TTC549 (cell line): ENCODE results near the gene MRPL54.
"Not testable (repeated sequence)": the region's sequence is repeated elsewhere in the genome, so short reads cannot be mapped to it uniquely, and the experiment has no call there.

Experiments used
- FAIRE-seq: peaks from 2 replicates; lab custom pipeline; 2012; peaks lifted over from hg19 to GRCh38; lab: Jason Lieb, UNC

The MRPL54 gene

DNA sequence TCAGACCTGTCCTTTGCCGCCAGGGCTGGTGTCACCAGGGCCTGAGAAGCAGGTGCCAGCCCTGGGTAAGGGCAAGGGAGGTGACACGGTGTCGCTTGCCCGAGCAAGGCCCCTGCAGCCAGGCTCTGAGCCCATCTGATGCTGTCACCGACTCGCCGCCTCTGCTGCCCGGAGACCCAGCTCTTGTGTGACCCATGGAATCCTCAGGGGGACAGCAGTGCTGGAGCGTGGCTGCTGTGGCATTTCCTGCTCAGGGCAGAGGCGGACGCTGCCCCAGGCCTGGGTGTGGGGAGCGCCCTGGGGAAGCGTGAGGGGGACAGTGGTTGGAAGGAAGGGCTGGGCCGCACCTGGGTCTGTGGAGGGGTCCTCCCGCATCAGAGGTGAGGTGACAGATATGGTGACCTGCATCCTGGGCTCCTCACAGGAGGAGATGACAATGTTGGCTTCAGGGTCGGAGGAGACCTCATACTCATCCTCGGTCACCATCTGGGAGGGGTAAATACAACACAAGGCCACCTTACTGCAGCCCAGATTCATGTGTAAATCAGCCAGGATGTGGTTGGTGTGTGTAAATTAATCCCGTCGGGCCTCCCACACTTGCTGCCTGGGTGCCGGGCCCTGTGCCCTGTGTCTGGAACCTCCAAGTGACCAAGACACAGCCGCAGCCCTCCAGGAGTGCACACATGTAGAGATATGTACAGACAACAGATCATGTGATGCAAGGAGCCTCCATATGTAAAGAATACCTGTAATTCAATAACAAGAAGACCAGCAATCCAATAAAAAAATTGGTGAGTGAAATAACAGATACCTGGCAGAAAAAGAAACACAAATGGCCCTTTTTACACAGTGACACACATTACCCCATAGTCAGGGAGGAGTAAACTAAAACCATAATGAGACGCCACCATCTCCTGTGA, 51.3 kb downstream of the MRPL54 start:
- no peak for FAIRE-seq

DNA sequence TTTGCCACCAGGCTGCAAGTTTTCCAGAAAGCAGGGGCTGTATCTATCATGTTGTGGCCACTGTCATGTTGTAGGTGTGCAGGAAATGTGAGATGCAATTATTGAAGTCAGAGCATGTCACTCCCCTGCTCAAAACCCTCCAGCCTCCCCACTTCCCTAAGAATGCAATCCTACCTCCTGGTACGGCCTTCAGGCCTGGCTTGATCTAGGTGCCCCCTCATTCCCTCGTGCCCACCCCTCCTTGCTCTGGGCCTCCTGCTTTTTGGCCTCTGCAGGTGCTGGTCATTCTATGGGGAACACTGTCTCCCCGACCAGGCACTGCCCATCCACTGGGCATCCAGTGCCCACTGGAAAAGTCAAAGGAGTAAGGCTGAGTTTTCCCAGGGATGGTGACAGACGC, 52.2 kb downstream of the MRPL54 start:
- no peak for FAIRE-seq

DNA sequence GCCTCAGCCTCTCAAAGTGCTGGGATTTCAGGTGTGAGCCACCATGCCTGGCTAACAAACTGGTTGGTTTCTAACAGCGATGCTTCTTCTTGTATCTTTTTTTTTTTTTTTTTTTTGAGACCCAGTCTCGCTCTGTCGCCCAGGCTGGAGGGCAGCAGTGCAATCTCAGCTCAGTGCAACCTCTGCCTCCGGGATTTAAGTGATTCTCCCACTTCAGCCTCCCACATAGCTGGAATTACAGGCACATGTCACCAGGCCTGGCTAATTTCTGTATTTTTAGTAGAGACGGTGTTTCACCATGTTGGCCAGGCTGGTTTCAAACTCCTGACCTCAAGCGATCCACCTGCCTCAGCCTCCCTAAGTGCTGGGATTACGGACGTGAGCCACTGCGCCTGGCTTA, 53.7 kb downstream of the MRPL54 start:
- FAIRE-seq: not testable (repeated sequence)

DNA sequence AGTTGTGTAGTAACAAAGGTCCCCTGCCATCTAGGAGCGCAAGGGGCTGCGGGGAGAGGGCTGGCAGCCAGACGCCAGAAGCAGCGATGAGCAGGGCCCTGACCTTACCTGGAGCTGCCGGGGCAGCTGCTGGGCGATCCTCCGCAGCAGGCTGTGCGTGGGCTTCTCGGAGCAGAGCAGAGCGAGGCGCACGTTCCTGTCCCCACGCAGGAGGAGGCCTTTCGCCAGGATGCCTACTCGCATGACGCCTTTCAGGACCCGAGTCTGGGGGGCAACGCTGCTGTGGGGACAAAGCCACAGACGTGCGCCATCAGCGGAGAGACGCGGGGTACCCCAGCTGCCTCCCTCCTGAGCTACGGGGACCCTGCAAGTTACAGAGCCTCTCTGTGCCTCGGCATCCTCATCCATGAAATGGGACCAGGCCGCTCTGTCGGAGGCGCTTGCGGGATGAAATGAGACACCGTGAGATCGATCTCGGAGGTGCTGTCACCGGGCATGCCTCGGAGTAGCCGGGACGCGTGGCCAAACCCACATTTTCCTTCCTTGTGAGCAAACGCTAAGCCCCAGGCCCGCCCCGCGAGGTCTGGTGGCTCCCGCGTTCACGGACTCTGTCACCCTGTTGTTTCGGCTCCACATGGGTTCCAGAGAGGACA, 54.2 kb downstream of the MRPL54 start:
- FAIRE-seq: no peak
